Activated B cell treated with CpG ODN at 0.5 μM for 24 hours (primary cell): ENCODE results near the gene FDX2. TPM values are rescaled to one million over a fixed set of nuclear protein-coding genes. Genes with fewer than 3 reads are reported as not detected.

Experiments
- ATAC-seq: fragments of 200-7000 bp; cut with Tn5 transposase; one replicate; pipeline ENCODE4 v1.10.0; 2021; ENCODE audit warnings: low read depth, mild to moderate bottlenecking, moderate library complexity
- CTCF ChIA-PET: fragments of 350-600 bp; sonication (Branson Sonifier 250); formaldehyde crosslinking; loops from one replicate; lab custom pipeline; 2021; ENCODE audit warnings: antibody characterized with exemption; lab: Charles Lee
- POLR2A ChIA-PET: fragments of 350-600 bp; sonication (Branson Sonifier 250); formaldehyde crosslinking; loops from one replicate; lab custom pipeline; 2021; ENCODE audit warnings: antibody characterized with exemption; lab: Charles Lee
- DNase-seq: peaks from one replicate; pipeline ENCODE4 v3.0.0; 2022
- H3K27ac Mint-ChIP-seq: one replicate; pipeline ENCODE4 v1.8.0; 2020; ENCODE audit warnings: mixed read lengths
- H3K27me3 Mint-ChIP-seq: one replicate; pipeline ENCODE4 v1.8.0; 2021; ENCODE audit warnings: mixed read lengths
- H3K36me3 Mint-ChIP-seq: one replicate; pipeline ENCODE4 v1.8.0; 2021; ENCODE audit warnings: low read depth, mixed read lengths
- H3K4me1 Mint-ChIP-seq: one replicate; pipeline ENCODE4 v1.8.0; 2021; ENCODE audit warnings: mixed read lengths
- H3K4me3 Mint-ChIP-seq: one replicate; pipeline ENCODE4 v1.8.0; 2020; ENCODE audit warnings: mild to moderate bottlenecking, mixed read lengths
- H3K9me3 Mint-ChIP-seq: one replicate; pipeline ENCODE4 v1.8.0; 2020; ENCODE audit warnings: mixed read lengths
- CTCF ChIP-seq: fragments of 200-600 bp; IDR thresholded peaks from one replicate; pipeline ENCODE4 v1.8.0; 2022; ENCODE audit warnings: antibody characterized with exemption, mild to moderate bottlenecking
- intact Hi-C: fragments of 100-400 bp; cut with micrococcal nuclease; formaldehyde crosslinking; loops from one replicate; pipeline ENCODE4 v1.15.1; 2024
- total RNA-seq: library from RNA; stranded (reverse); gene quantifications from 2 replicates; pipeline ENCODE4 v1.2.3, GENCODE V29; 2022

Gene FDX2
- total RNA-seq, 1 donor from 2014 or later: 12.8 TPM

DNA sequence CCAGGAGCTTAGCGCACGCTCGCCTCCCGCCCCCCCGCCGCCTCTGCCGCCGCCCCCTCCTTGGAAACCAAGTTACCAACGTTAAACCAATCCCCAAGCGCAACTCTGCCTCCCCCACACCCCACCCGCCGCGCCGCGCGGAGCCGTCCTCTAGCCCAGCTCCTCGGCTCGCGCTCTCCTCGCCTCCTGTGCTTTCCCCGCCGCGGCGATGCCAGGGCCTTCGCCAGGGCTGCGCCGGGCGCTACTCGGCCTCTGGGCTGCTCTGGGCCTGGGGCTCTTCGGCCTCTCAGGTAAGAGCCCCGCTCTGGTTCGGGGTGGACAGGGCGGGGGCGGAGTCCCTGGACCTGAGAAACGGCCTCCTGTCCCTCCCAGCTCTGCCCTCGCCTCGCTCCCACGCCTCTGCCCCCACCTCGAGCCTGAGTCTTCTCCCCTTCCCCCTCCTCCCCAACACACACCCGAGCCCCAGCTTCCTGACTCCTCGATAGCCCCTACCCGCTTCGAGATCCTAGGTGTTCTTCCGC, 25.9 kb downstream of the FDX2 start, which contains the start of gene ICAM5:
TSS of gene ICAM5 (plus strand) at position 117 of the 521 bp plus-strand sequence. CDS start at position 209, 92 bp downstream.
- intact Hi-C loops: loop anchor here (1.0 kb wide), 1 partner anchor 20 kb away; no protein-coding TSS in a partner anchor
- Mint-ChIP-seq H3K9me3 (no peaks in the 10 kb centered on the region), H3K4me3 (peak within 1 kb of the TSS; percentile 79), H3K36me3 (peaks cover 16% of the 10 kb centered on the region), H3K27ac (peak within 1 kb of the TSS; percentile 46), H3K4me1 (peaks cover 82% of the 10 kb centered on the region), H3K27me3 (peaks cover 39% of the 10 kb centered on the region)
- POLR2A ChIA-PET: interaction anchor here (0.5 to 6.5 kb wide), 17 partner anchors 10 to 412 kb away, joined by 3 to 128 read pairs (median 3); partner anchors contain the start of genes CDC37, ICAM1, QTRT1 and RAVER1
- ATAC-seq: peak; percentile 5
- TF ChIP-seq CTCF: no peak
- no peak for DNase-seq
- CTCF ChIA-PET: interaction anchor here (0.9 to 1.8 kb wide), 6 partner anchors 10 to 101 kb away, joined by 3 to 10 read pairs (median 3); partner anchors contain the start of gene ICAM1

- peaks cover 22% of the 10 kb centered on the region for H3K36me3 Mint-ChIP-seq
- H3K27ac Mint-ChIP-seq: peak overlapping the region; percentile 30
- ChIA-PET POLR2A (interaction anchor here (0.5 to 6.5 kb wide), 18 partner anchors 9 to 412 kb away, joined by 3 to 128 read pairs (median 4); partner anchors contain the start of genes CDC37, ICAM1, QTRT1 and RAVER1), CTCF (interaction anchor here (1.0 to 1.8 kb wide), 5 partner anchors 9 to 101 kb away, joined by 3 to 10 read pairs (median 3); no protein-coding TSS in a partner anchor)
- H3K4me1 Mint-ChIP-seq: peaks cover 80% of the 10 kb centered on the region
- DNase-seq: peak; percentile 57
- intact Hi-C loops: loop anchor here (1.0 kb wide), 1 partner anchor 19 kb away; no protein-coding TSS in a partner anchor
- H3K9me3 Mint-ChIP-seq: no peaks in the 10 kb centered on the region
- ATAC-seq: peak; percentile 61
- peak overlapping the region; percentile 79 for H3K4me3 Mint-ChIP-seq
- TF ChIP-seq CTCF: no peak
- peaks cover 35% of the 10 kb centered on the region for H3K27me3 Mint-ChIP-seq
Measured at GRCh38 chr19:10289167-10289835, 26.5 kb downstream of the FDX2 start.

GRCh38 chr19:10288662-10289166, 27.1 kb downstream of the FDX2 start:
- H3K36me3 Mint-ChIP-seq: peaks cover 28% of the 10 kb centered on the region
- intact Hi-C loops: loop anchor here (1.0 kb wide), 1 partner anchor 18 kb away; no protein-coding TSS in a partner anchor
- H3K4me1 Mint-ChIP-seq: peaks cover 80% of the 10 kb centered on the region
- H3K9me3 Mint-ChIP-seq: no peaks in the 10 kb centered on the region
- ChIA-PET POLR2A (interaction anchor here (0.6 to 6.5 kb wide), 8 partner anchors 9 to 413 kb away, joined by 3 to 128 read pairs (median 6); partner anchors contain the start of genes CDC37, ICAM1, QTRT1 and RAVER1), CTCF (interaction anchor here (1.0 to 1.8 kb wide), 5 partner anchors 12 to 102 kb away, joined by 3 to 10 read pairs (median 3); no protein-coding TSS in a partner anchor)
- peak overlapping the region; percentile 79 for H3K4me3 Mint-ChIP-seq
- H3K27ac Mint-ChIP-seq: peak overlapping the region; percentile 46
- ATAC-seq: no peak
- TF ChIP-seq CTCF: no peak
- peaks cover 33% of the 10 kb centered on the region for H3K27me3 Mint-ChIP-seq
- DNase-seq: no peak

DNA sequence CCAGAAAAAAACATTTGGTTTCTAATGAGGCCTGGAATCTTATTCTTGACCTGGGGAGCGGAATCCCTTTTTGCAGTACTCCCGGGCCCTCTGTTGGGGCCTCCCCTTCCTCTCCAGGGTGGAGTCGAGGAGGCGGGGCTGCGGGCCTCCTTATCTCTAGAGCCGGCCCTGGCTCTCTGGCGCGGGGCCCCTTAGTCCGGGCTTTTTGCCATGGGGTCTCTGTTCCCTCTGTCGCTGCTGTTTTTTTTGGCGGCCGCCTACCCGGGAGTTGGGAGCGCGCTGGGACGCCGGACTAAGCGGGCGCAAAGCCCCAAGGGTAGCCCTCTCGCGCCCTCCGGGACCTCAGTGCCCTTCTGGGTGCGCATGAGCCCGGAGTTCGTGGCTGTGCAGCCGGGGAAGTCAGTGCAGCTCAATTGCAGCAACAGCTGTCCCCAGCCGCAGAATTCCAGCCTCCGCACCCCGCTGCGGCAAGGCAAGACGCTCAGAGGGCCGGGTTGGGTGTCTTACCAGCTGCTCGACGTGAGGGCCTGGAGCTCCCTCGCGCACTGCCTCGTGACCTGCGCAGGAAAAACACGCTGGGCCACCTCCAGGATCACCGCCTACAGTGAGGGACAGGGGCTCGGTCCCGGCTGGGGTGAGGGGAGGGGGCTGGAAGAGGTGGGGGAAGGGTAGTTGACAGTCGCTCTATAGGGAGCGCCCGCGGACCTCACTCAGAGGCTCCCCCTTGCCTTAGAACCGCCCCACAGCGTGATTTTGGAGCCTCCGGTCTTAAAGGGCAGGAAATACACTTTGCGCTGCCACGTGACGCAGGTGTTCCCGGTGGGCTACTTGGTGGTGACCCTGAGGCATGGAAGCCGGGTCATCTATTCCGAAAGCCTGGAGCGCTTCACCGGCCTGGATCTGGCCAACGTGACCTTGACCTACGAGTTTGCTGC, 28.7 kb downstream of the FDX2 start, which contains the start of gene ICAM4:
TSS of gene ICAM4 (plus strand) at position 153 of the 935 bp plus-strand sequence. CDS start at position 211, 58 bp downstream.
- intact Hi-C loops: no loop called here
- Mint-ChIP-seq H3K27me3 (peaks cover 24% of the 10 kb centered on the region), H3K36me3 (peaks cover 37% of the 10 kb centered on the region), H3K4me3 (peak within 1 kb of the TSS; percentile 46), H3K4me1 (peaks cover 67% of the 10 kb centered on the region), H3K9me3 (no peaks in the 10 kb centered on the region), H3K27ac (peak within 1 kb of the TSS; percentile 53)
- ATAC-seq (no peak), DNase-seq (no peak)
- ChIA-PET POLR2A (interaction anchor here (0.6 to 6.5 kb wide), 8 partner anchors 15 to 183 kb away, joined by 3 to 128 read pairs (median 5); partner anchors contain the start of genes CDC37, ICAM1 and RAVER1), CTCF (interaction anchor here (0.6 to 2.0 kb wide), 6 partner anchors 15 to 357 kb away, joined by 3 to 10 read pairs (median 4); partner anchors contain the start of genes ICAM1 and TYK2)
- no peak for TF ChIP-seq CTCF
